WTC11 (cell line): ENCODE results near the gene MAGI2. TPM values are rescaled to one million over a fixed set of nuclear protein-coding genes. Genes with fewer than 3 reads are reported as not detected.

ENCODE experiments used
- ATAC-seq: fragments of 200-7000 bp; cut with Tn5 transposase; 2 replicates; pipeline ENCODE4 v1.10.0; 2021; ENCODE audit warnings: mild to moderate bottlenecking, moderate library complexity
- CTCF ChIA-PET: fragments of 300-600 bp; sonication (Branson Sonifier 250); formaldehyde crosslinking; loops from one replicate; lab custom pipeline; 2021; ENCODE audit warnings: antibody characterized with exemption; lab: Charles Lee
- POLR2A ChIA-PET: fragments of 350-600 bp; sonication (Branson Sonifier 250); formaldehyde crosslinking; loops from one replicate; lab custom pipeline; 2021; ENCODE audit warnings: antibody characterized with exemption; lab: Charles Lee
- DNase-seq: peaks from one replicate; pipeline ENCODE4 v3.0.0; 2021; ENCODE audit warnings: low spot score
- H3K27ac Mint-ChIP-seq: 2 replicates; pipeline ENCODE4 v1.8.0; 2021; ENCODE audit warnings: mixed read lengths
- H3K27me3 Mint-ChIP-seq: 2 replicates; pipeline ENCODE4 v1.8.0; 2021; ENCODE audit warnings: low read depth, mild to moderate bottlenecking, moderate library complexity, mixed read lengths
- H3K36me3 Mint-ChIP-seq: 2 replicates; pipeline ENCODE4 v1.8.0; 2021; ENCODE audit warnings: mixed read lengths
- H3K4me1 Mint-ChIP-seq: 2 replicates; pipeline ENCODE4 v1.8.0; 2022; ENCODE audit warnings: mixed read lengths
- H3K4me3 Mint-ChIP-seq: 2 replicates; pipeline ENCODE4 v1.8.0; 2021; ENCODE audit warnings: mild to moderate bottlenecking, moderate library complexity, mixed read lengths
- H3K9me3 Mint-ChIP-seq: 2 replicates; pipeline ENCODE4 v1.8.0; 2021; ENCODE audit warnings: mixed read lengths
- AR ChIP-seq: fragments of 250-450 bp; sonication (Bioruptor Pico); IDR thresholded peaks from 2 replicates; pipeline ENCODE4 v1.9.0; 2021; ENCODE audit warnings: mild to moderate bottlenecking
- CREM ChIP-seq: sonication (generic); formaldehyde crosslinking; IDR thresholded peaks from 2 replicates; pipeline ENCODE4 v1.8.1; 2022; ENCODE audit warnings: mild to moderate bottlenecking, missing genetic modification reagents, moderate library complexity
- ESRRA ChIP-seq: sonication (generic); formaldehyde crosslinking; IDR thresholded peaks from 2 replicates; pipeline ENCODE4 v1.8.1; 2022; ENCODE audit warnings: mild to moderate bottlenecking, missing genetic modification reagents, borderline replicate concordance
- FOXJ3 ChIP-seq: sonication (generic); formaldehyde crosslinking; IDR thresholded peaks from 2 replicates; pipeline ENCODE4 v1.9.0; 2021; ENCODE audit warnings: missing genetic modification reagents, mild to moderate bottlenecking, borderline replicate concordance
- HMGA2 ChIP-seq: fragments of 250-450 bp; sonication (Bioruptor Pico); IDR thresholded peaks from 2 replicates; pipeline ENCODE4 v1.4.0; 2021; ENCODE audit warnings: mild to moderate bottlenecking, moderate library complexity
- KAT7 ChIP-seq: sonication (generic); formaldehyde crosslinking; IDR thresholded peaks from 2 replicates; pipeline ENCODE4 v1.8.1; 2023; ENCODE audit warnings: missing genetic modification reagents, mild to moderate bottlenecking, borderline replicate concordance
- MYBL2 ChIP-seq: sonication (generic); formaldehyde crosslinking; IDR thresholded peaks from 2 replicates; pipeline ENCODE4 v1.8.1; 2023; ENCODE audit warnings: mild to moderate bottlenecking, moderate library complexity, missing genetic modification reagents
- NR3C1 ChIP-seq: sonication (generic); formaldehyde crosslinking; conservative IDR thresholded peaks from 2 replicates; pipeline ENCODE4 v1.8.1; 2023; ENCODE audit warnings: low read depth, mild to moderate bottlenecking, missing genetic modification reagents
- RELA ChIP-seq: sonication (generic); formaldehyde crosslinking; IDR thresholded peaks from 2 replicates; pipeline ENCODE4 v1.8.1; 2022; ENCODE audit warnings: missing genetic modification reagents, mild to moderate bottlenecking, borderline replicate concordance
- SMAD3 ChIP-seq: sonication (generic); formaldehyde crosslinking; IDR thresholded peaks from 2 replicates; pipeline ENCODE4 v1.8.0; 2022; ENCODE audit warnings: missing genetic modification reagents, mild to moderate bottlenecking, borderline replicate concordance
- TEAD4 ChIP-seq: sonication (generic); formaldehyde crosslinking; IDR thresholded peaks from 2 replicates; pipeline ENCODE4 v1.8.0; 2022; ENCODE audit warnings: mild to moderate bottlenecking, missing genetic modification reagents
- ZBTB21 ChIP-seq: sonication (generic); formaldehyde crosslinking; IDR thresholded peaks from 2 replicates; pipeline ENCODE4 v1.8.1; 2023; ENCODE audit warnings: mild to moderate bottlenecking, missing genetic modification reagents, borderline replicate concordance
- ZNF263 ChIP-seq: sonication (generic); formaldehyde crosslinking; IDR thresholded peaks from 2 replicates; pipeline ENCODE4 v1.8.1; 2022; ENCODE audit warnings: low read depth, mild to moderate bottlenecking, moderate library complexity, missing genetic modification reagents
- ZNF423 ChIP-seq: fragments of 250-450 bp; sonication (Bioruptor Pico); IDR thresholded peaks from 2 replicates; pipeline ENCODE4 v2.1.2; 2022; ENCODE audit warnings: mild to moderate bottlenecking, moderate library complexity
- ZNF425 ChIP-seq: fragments of 250-450 bp; sonication (Bioruptor Pico); conservative IDR thresholded peaks from 2 replicates; pipeline ENCODE4 v1.9.0; 2021; ENCODE audit warnings: mild to moderate bottlenecking
- total RNA-seq: library from RNA; stranded (reverse); gene quantifications from 3 replicates; pipeline ENCODE4 v1.2.3, GENCODE V29; 2021
- TF ChIP-seq, protein P1 (sequence below): sonication (generic); formaldehyde crosslinking; conservative IDR thresholded peaks from 2 replicates; pipeline ENCODE4 v1.8.1; 2022; ENCODE audit warnings: mild to moderate bottlenecking, missing genetic modification reagents
- TF ChIP-seq, protein P2 (sequence below): sonication (generic); formaldehyde crosslinking; IDR thresholded peaks from 2 replicates; pipeline ENCODE4 v1.8.0; 2022; ENCODE audit warnings: mild to moderate bottlenecking, missing genetic modification reagents
- TF ChIP-seq, protein P3 (sequence below): sonication (generic); formaldehyde crosslinking; IDR thresholded peaks from 2 replicates; pipeline ENCODE4 v1.8.0; 2023; ENCODE audit warnings: missing genetic modification reagents

MAGI2 gene
- total RNA-seq, 1 experiment from 2014 or later: 26.6 TPM

- no peaks in the 10 kb centered on the region for H3K36me3 Mint-ChIP-seq
- H3K4me1 Mint-ChIP-seq: peaks cover 28% of the 10 kb centered on the region
- no peaks in the 10 kb centered on the region for H3K9me3 Mint-ChIP-seq
- H3K27me3 Mint-ChIP-seq: no peaks in the 10 kb centered on the region
- H3K4me3 Mint-ChIP-seq: no peak overlapping the region
- no peak for DNase-seq
- ChIA-PET POLR2A (interaction anchor here (0.6 kb wide), 1 partner anchor 40 kb away, joined by 3 read pairs; no protein-coding TSS in a partner anchor), CTCF (no interaction called here)
- H3K27ac Mint-ChIP-seq: no peak overlapping the region
- TF ChIP-seq AR (CRISPR knock-in tag): no peak
- ATAC-seq: no peak
Measured at GRCh38 chr7:78178319-78178718, 1275.1 kb downstream of the MAGI2 start.

DNA sequence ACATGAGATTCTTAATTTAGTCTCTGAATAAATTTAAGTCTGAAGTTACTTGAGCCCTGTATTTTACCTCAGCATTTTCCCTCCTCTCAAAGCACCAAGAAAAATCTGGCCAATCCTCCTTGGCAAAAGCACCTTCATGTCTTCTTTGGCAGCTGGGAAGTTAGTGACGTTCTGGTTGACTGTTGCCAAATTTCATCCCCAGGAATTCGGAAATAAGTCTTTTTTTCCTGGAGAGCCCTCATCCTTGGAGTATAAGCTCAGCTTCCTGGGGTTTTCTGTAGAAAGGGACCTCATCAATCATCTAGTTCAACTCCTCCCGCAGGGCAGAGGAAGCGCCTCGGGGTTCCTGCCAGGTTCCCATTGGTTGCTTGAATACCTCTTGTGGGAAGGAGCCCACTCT is 1277.3 kb downstream of the MAGI2 start:
- DNase-seq (no peak), ATAC-seq (no peak)
- H3K36me3 Mint-ChIP-seq: no peaks in the 10 kb centered on the region
- CTCF ChIA-PET: no interaction called here
- TF ChIP-seq RELA (CRISPR knock-in tag): no peak
- no peak for TF ChIP-seq MYBL2 (CRISPR knock-in tag)
- TF ChIP-seq, protein P1, sequence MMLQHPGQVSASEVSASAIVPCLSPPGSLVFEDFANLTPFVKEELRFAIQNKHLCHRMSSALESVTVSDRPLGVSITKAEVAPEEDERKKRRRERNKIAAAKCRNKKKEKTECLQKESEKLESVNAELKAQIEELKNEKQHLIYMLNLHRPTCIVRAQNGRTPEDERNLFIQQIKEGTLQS (CRISPR knock-in tag): no peak
- TF ChIP-seq AR (CRISPR knock-in tag): no peak
- TF ChIP-seq TEAD4 (CRISPR knock-in tag): no peak
- TF ChIP-seq ZNF423: no peak
- no peaks in the 10 kb centered on the region for H3K27me3 Mint-ChIP-seq
- no peaks in the 10 kb centered on the region for H3K9me3 Mint-ChIP-seq
- POLR2A ChIA-PET: no interaction called here
- no peak overlapping the region for H3K27ac Mint-ChIP-seq
- peaks cover 49% of the 10 kb centered on the region for H3K4me1 Mint-ChIP-seq
- no peak overlapping the region for H3K4me3 Mint-ChIP-seq

- CTCF ChIA-PET: interaction anchor here (1.4 kb wide), 1 partner anchor 186 kb away, joined by 3 read pairs; no protein-coding TSS in a partner anchor
- H3K9me3 Mint-ChIP-seq: no peaks in the 10 kb centered on the region
- TF ChIP-seq, protein P2, sequence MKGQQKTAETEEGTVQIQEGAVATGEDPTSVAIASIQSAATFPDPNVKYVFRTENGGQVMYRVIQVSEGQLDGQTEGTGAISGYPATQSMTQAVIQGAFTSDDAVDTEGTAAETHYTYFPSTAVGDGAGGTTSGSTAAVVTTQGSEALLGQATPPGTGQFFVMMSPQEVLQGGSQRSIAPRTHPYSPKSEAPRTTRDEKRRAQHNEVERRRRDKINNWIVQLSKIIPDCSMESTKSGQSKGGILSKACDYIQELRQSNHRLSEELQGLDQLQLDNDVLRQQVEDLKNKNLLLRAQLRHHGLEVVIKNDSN (CRISPR knock-in tag): no peak
- no peak for TF ChIP-seq SMAD3 (CRISPR knock-in tag)
- no peak for TF ChIP-seq NR3C1 (CRISPR knock-in tag)
- no peak for TF ChIP-seq KAT7 (CRISPR knock-in tag)
- no peak for TF ChIP-seq ZNF425 (CRISPR knock-in tag)
- no peak for TF ChIP-seq ZBTB21 (CRISPR knock-in tag)
- TF ChIP-seq, protein P3, sequence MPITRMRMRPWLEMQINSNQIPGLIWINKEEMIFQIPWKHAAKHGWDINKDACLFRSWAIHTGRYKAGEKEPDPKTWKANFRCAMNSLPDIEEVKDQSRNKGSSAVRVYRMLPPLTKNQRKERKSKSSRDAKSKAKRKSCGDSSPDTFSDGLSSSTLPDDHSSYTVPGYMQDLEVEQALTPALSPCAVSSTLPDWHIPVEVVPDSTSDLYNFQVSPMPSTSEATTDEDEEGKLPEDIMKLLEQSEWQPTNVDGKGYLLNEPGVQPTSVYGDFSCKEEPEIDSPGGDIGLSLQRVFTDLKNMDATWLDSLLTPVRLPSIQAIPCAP (CRISPR knock-in tag): no peak
- no peak for TF ChIP-seq FOXJ3 (CRISPR knock-in tag)
- TF ChIP-seq HMGA2 (CRISPR knock-in tag): no peak
- no peak for TF ChIP-seq ZNF263 (CRISPR knock-in tag)
- TF ChIP-seq ESRRA (CRISPR knock-in tag): no peak
- TF ChIP-seq CREM: no peak
Measured at GRCh38 chr7:78175330-78176100, 1278.0 kb downstream of the MAGI2 start.

More at GRCh38 chr7:78175330-78176100, 1278.0 kb downstream of the MAGI2 start:
- H3K27ac Mint-ChIP-seq: no peak overlapping the region
- POLR2A ChIA-PET: no interaction called here
- H3K4me1 Mint-ChIP-seq: peaks cover 50% of the 10 kb centered on the region
- H3K36me3 Mint-ChIP-seq: no peaks in the 10 kb centered on the region
- no peaks in the 10 kb centered on the region for H3K27me3 Mint-ChIP-seq
- H3K4me3 Mint-ChIP-seq: no peak overlapping the region
- DNase-seq (no peak), ATAC-seq (no peak)
